Lower leg skin (tissue), 3 donors: Measurements from ENCODE around the gene EML6.

Experiments
- CTCF ChIP-seq, 3 donors: fragments of 450-650 bp; IDR thresholded peaks; one replicate each; pipeline ENCODE4 v1.5.1; 2016; ENCODE audit warnings: antibody characterized with exemption in 3 of 3, mild to moderate bottlenecking in 3 of 3, moderate library complexity in 2 of 3
- POLR2A ChIP-seq, 2 donors: fragments of 450-650 bp; IDR thresholded peaks; one replicate each; pipeline ENCODE4 v1.6.1; 2016 to 2017; ENCODE audit warnings: antibody characterized with exemption in 2 of 2, mild to moderate bottlenecking in 1 of 2, moderate library complexity in 1 of 2

- TF ChIP-seq CTCF (IDR thresholded peaks at IDR 0.05) (no peak), POLR2A (IDR thresholded peaks at IDR 0.05) (no peak)
Observed at GRCh38 chr2:54940723-54941122, 217.3 kb downstream of the EML6 start.
